Adipose tissue (tissue), 3 donors: ENCODE data around the gene POP4. TPM values are rescaled to one million over a fixed set of nuclear protein-coding genes. Genes with fewer than 3 reads are reported as not detected.
"Not testable (repeated sequence)": the region's sequence is repeated elsewhere in the genome, so short reads cannot be mapped to it uniquely, and the experiment has no call there.

Source experiments
- H3K27ac ChIP-seq: one replicate; pipeline ENCODE4 v1.5.1; 2013; ENCODE audit warnings: low read depth, low read length
- WGBS, 3 donors: extraction: QIAGEN DNeasy Blood & Tissue Kit; methylation state at CpG; one replicate each; pipeline ENCODE4 v1.1.7; 2013; 5-methylcytosine and 5-hydroxymethylcytosine counted together
- polyA plus RNA-seq, 3 donors: library from polyadenylated mRNA; stranded (reverse); fragments of 200-250 nt; gene quantifications; one replicate each; pipeline ENCODE4 v1.2.3, GENCODE V29; 2013
- donor health status: healthy with polysubstance abuse.
- donor health status: Bipolar disorder and iron deficiency.
- donor health status: healthy.

Gene POP4
- polyA plus RNA-seq, 3 donors = 42.4 to 67.7 (median 54.5) TPM

GRCh38 chr19:29623726-29624488 lies 17.8 kb downstream of the POP4 start:
- WGBS, 3 donors = 79 to 90% (median 82%) methylated on average over 18 of the region's 18 CpGs
- H3K27ac ChIP-seq = no peak overlapping the region

GRCh38 chr19:29624489-29625185 lies 18.6 kb downstream of the POP4 start:
- WGBS, 3 donors = 72 to 75% (median 74%) methylated on average over 6 of the region's 6 CpGs
- H3K27ac ChIP-seq = no peak overlapping the region

GRCh38 chr19:29625186-29625651 lies 19.1 kb downstream of the POP4 start:
- 37 to 87% (median 85%) methylated on average over 9 of the region's 9 CpGs for WGBS, 3 donors
- H3K27ac ChIP-seq = no peak overlapping the region

- no peak overlapping the region for H3K27ac ChIP-seq
- 90 to 96% (median 90%) methylated on average over 7 of the region's 7 CpGs for WGBS, 3 donors
These were observed 20.3 kb downstream of the POP4 start for GRCh38 chr19:29626386-29626785.

- WGBS, 3 donors = 87 to 92% (median 88%) methylated on average over 9 of the region's 9 CpGs
- not testable (repeated sequence) for H3K27ac ChIP-seq
These were observed 20.7 kb downstream of the POP4 start for GRCh38 chr19:29626832-29627231.

GRCh38 chr19:29628661-29629385 lies 22.7 kb downstream of the POP4 start:
- H3K27ac ChIP-seq = no peak overlapping the region
- 89 to 93% (median 91%) methylated on average over 16 of the region's 16 CpGs for WGBS, 3 donors

- WGBS, 3 donors = 88 to 94% (median 94%) methylated on average over 5 of the region's 5 CpGs
- no peak overlapping the region for H3K27ac ChIP-seq
These were observed 23.9 kb downstream of the POP4 start for GRCh38 chr19:29629836-29630534.

- H3K27ac ChIP-seq = no peak overlapping the region
- WGBS, 3 donors = 64 to 81% (median 73%) methylated on average over 2 of the region's 2 CpGs
These were observed 24.6 kb downstream of the POP4 start for GRCh38 chr19:29630655-29631054.

- 91 to 95% (median 92%) methylated on average over 3 of the region's 3 CpGs for whole genome bisulfite sequencing, 3 donors
These were observed 25.4 kb downstream of the POP4 start for GRCh38 chr19:29631450-29631849.

GRCh38 chr19:29634002-29634401 lies 27.9 kb downstream of the POP4 start:
- no peak overlapping the region for H3K27ac ChIP-seq
- 78 to 84% (median 81%) methylated on average over 2 of the region's 2 CpGs for WGBS, 3 donors

More at GRCh38 chr19:29631450-29631849, 25.4 kb downstream of the POP4 start:
- H3K27ac ChIP-seq = no peak overlapping the region

- WGBS, 3 donors = 73 to 82% (median 75%) methylated on average over 6 of the region's 6 CpGs
- H3K27ac ChIP-seq = no peak overlapping the region
These were observed 28.5 kb downstream of the POP4 start for GRCh38 chr19:29634423-29635130.

GRCh38 chr19:29635963-29636362 lies 29.9 kb downstream of the POP4 start:
- WGBS, 3 donors = 79 to 89% (median 83%) methylated on average over 6 of the region's 6 CpGs
- H3K27ac ChIP-seq = no peak overlapping the region

GRCh38 chr19:29636553-29637360 lies 30.7 kb downstream of the POP4 start:
- H3K27ac ChIP-seq = no peak overlapping the region
- 52 to 71% (median 58%) methylated on average over 12 of the region's 12 CpGs for WGBS, 3 donors

- H3K27ac ChIP-seq = no peak overlapping the region
- 89 to 96% (median 90%) methylated on average over 8 of the region's 8 CpGs for WGBS, 3 donors
These were observed 33.0 kb downstream of the POP4 start for GRCh38 chr19:29639086-29639485.

- 87 to 97% (median 94%) methylated on average over 12 of the region's 12 CpGs for WGBS, 3 donors
- no peak overlapping the region for H3K27ac ChIP-seq
These were observed 34.1 kb downstream of the POP4 start for GRCh38 chr19:29640231-29640630.

- whole genome bisulfite sequencing, 3 donors = 80 to 88% (median 86%) methylated on average over 2 of the region's 2 CpGs
- no peak overlapping the region for H3K27ac ChIP-seq
These were observed 35.5 kb downstream of the POP4 start for GRCh38 chr19:29641597-29641996.

GRCh38 chr19:29643361-29643935 lies 37.4 kb downstream of the POP4 start:
- no peak overlapping the region for H3K27ac ChIP-seq
- WGBS, 3 donors = 75 to 82% (median 80%) methylated on average over 7 of the region's 7 CpGs
